Fibroblast of lung (primary cell): ENCODE measurements around the gene RNF14. TPM values are rescaled to one million over a fixed set of nuclear protein-coding genes. Genes with fewer than 3 reads are reported as not detected.

Experiments used
- DNase-seq, 2 donors: peaks; one replicate each; pipeline versions ENCODE4 v3.0.0 to v3.0.0-alpha.2; 2010; ENCODE audit warnings: low read depth in 2 of 2
- H2AFZ ChIP-seq: 2 replicates; pipeline ENCODE4 v1.5.1; 2012; ENCODE audit warnings: low read length, control low read depth, inconsistent platforms
- H3K27ac ChIP-seq: 2 replicates; pipeline ENCODE4 v1.5.1; 2011; ENCODE audit warnings: low read length, control low read depth; ENCODE audit not compliant: insufficient read depth
- H3K27me3 ChIP-seq: 2 replicates; pipeline ENCODE4 v1.5.1; 2011; ENCODE audit warnings: mild to moderate bottlenecking, low read length; ENCODE audit not compliant: control insufficient read depth, insufficient read depth
- H3K36me3 ChIP-seq: 2 replicates; pipeline ENCODE4 v1.5.1; 2011; ENCODE audit warnings: low read length; ENCODE audit not compliant: control insufficient read depth, insufficient read depth
- H3K4me1 ChIP-seq: 2 replicates; pipeline ENCODE4 v1.5.1; 2011; ENCODE audit warnings: low read length; ENCODE audit not compliant: control insufficient read depth, insufficient read depth; ENCODE audit errors: extremely low read depth
- H3K4me2 ChIP-seq: 2 replicates; pipeline ENCODE4 v1.5.1; 2011; ENCODE audit warnings: low read length, control low read depth; ENCODE audit not compliant: insufficient read depth; ENCODE audit errors: extremely low read depth
- H3K4me3 ChIP-seq, 4 experiments: fragments of 200-600 bp in 1 of 4; sonication (generic) in 1 of 4; replicated peaks in 1 of 4; 2 replicates each; pipeline ENCODE4 v1.5.1; 2011 to 2016; ENCODE audit warnings: low read length in 4 of 4, low read depth in 3 of 4, mild to moderate bottlenecking in 3 of 4, control low read depth in 2 of 4, inconsistent platforms in 1 of 4, mixed read lengths in 1 of 4; ENCODE audit not compliant: insufficient read depth in 1 of 4; ENCODE audit errors: control extremely low read depth in 1 of 4
- H3K79me2 ChIP-seq: 2 replicates; pipeline ENCODE4 v1.5.1; 2012; ENCODE audit warnings: mild to moderate bottlenecking, low read length, inconsistent platforms; ENCODE audit not compliant: control insufficient read depth, insufficient read depth
- H3K9ac ChIP-seq: 2 replicates; pipeline ENCODE4 v1.5.1; 2011; ENCODE audit warnings: mild to moderate bottlenecking, low read length, control low read depth; ENCODE audit not compliant: insufficient read depth
- H3K9me3 ChIP-seq: 2 replicates; pipeline ENCODE4 v1.5.1; 2012; ENCODE audit warnings: low read depth, low read length; ENCODE audit not compliant: control insufficient read depth, insufficient read depth
- H4K20me1 ChIP-seq: 2 replicates; pipeline ENCODE4 v1.5.1; 2011; ENCODE audit warnings: low read length; ENCODE audit not compliant: control insufficient read depth, insufficient read depth; ENCODE audit errors: extremely low read depth
- CTCF ChIP-seq, 2 donors: IDR thresholded peaks in 1 of 2; conservative IDR thresholded peaks in 1 of 2; 1 replicate in 1 of 2; 2 replicates in 1 of 2; pipeline ENCODE4 v1.5.1; 2011 to 2012; ENCODE audit warnings: low read length in 2 of 2, control low read depth in 1 of 2, inconsistent platforms in 1 of 2, low read depth in 1 of 2, mild to moderate bottlenecking in 1 of 2
- EZH2 ChIP-seq: IDR thresholded peaks from 2 replicates; pipeline ENCODE4 v1.5.1; 2012; ENCODE audit warnings: low read length, control low read depth, mild to moderate bottlenecking; ENCODE audit errors: missing control alignments
- polyA plus RNA-seq, 2 donors: library from polyadenylated mRNA; depleted of rRNA in 1 of 2; stranded (reverse) in 1 of 2; unstranded in 1 of 2; fragments of >200 nt; gene quantifications; 2 replicates each; pipeline ENCODE4 v1.2.1, GENCODE V29; 2011 to 2012; ENCODE audit warnings: missing spikeins in 1 of 2
- total RNA-seq: library from RNA; depleted of rRNA; stranded (reverse); fragments of >200 nt; gene quantifications from 2 replicates; pipeline ENCODE4 v1.2.1, GENCODE V29; 2014

Gene RNF14
- total and polyA plus RNA-seq, 2 donors (not counting 1 experiment from before 2014, with no cell fraction given): 62.9 to 65.3 TPM

GRCh38 chr5:142009886-142010285, 41.0 kb downstream of the RNF14 start:
- no peaks in the 10 kb centered on the region for H3K79me2 ChIP-seq
- H3K27ac ChIP-seq: no peak overlapping the region
- no peaks in the 10 kb centered on the region for H4K20me1 ChIP-seq
- H3K4me1 ChIP-seq: peaks cover 10% of the 10 kb centered on the region
- no peaks in the 10 kb centered on the region for H3K9me3 ChIP-seq
- H3K4me2 ChIP-seq: no peak overlapping the region
- no peak overlapping the region for H2AFZ ChIP-seq
- DNase-seq: no peak
- TF ChIP-seq CTCF (conservative IDR thresholded peaks at IDR 0.05 in 1 of 2, IDR thresholded peaks at IDR 0.05 in 1 of 2; ENCODE audit: low read depth in 1 of 2, low read length in 2 of 2) (no peak), EZH2 (no peak)
- H3K9ac ChIP-seq: no peak overlapping the region
- H3K4me3 ChIP-seq: no peak overlapping the region
- H3K27me3 ChIP-seq: no peaks in the 10 kb centered on the region
- H3K36me3 ChIP-seq: peaks cover 8% of the 10 kb centered on the region

- Histone ChIP-seq H3K9me3 (no peaks in the 10 kb centered on the region), H3K4me1 (peaks cover 10% of the 10 kb centered on the region), H3K27me3 (peaks cover 2% of the 10 kb centered on the region), H3K4me3 (peak overlapping the region in 3 of 4 experiments; percentile 49 to 93 (median 81)), H3K27ac (no peak overlapping the region), H3K4me2 (peak overlapping the region; percentile 95), H3K9ac (no peak overlapping the region), H3K79me2 (no peaks in the 10 kb centered on the region), H4K20me1 (no peaks in the 10 kb centered on the region), H2AFZ (no peak overlapping the region), H3K36me3 (peaks cover 5% of the 10 kb centered on the region)
- TF ChIP-seq EZH2 (no peak), CTCF (conservative IDR thresholded peaks at IDR 0.05 in 1 of 2, IDR thresholded peaks at IDR 0.05 in 1 of 2; ENCODE audit: low read depth in 1 of 2, low read length in 2 of 2) (no peak)
- no peak for DNase-seq
These were observed 42.8 kb downstream of the RNF14 start for GRCh38 chr5:142011572-142012185.

GRCh38 chr5:142012186-142012785, 43.4 kb downstream of the RNF14 start:
- Histone ChIP-seq H2AFZ (peak overlapping the region; percentile 75), H3K4me3 (peak overlapping the region; percentile 49 to 93 (median 70)), H3K27me3 (peaks cover 2% of the 10 kb centered on the region), H3K36me3 (peaks cover 5% of the 10 kb centered on the region), H3K9ac (peak overlapping the region; percentile 74), H3K4me1 (peaks cover 10% of the 10 kb centered on the region), H3K27ac (peak overlapping the region; percentile 85), H4K20me1 (no peaks in the 10 kb centered on the region), H3K9me3 (no peaks in the 10 kb centered on the region), H3K79me2 (no peaks in the 10 kb centered on the region), H3K4me2 (peak overlapping the region; percentile 95)
- peak in 1 of 2 donors; percentile 47 for DNase-seq
- TF ChIP-seq EZH2 (no peak), CTCF (conservative IDR thresholded peaks at IDR 0.05 in 1 of 2, IDR thresholded peaks at IDR 0.05 in 1 of 2; ENCODE audit: low read depth in 1 of 2, low read length in 2 of 2) (peak; percentile 49 to 57)
